Mesodermal cell (in vitro differentiated cells): ENCODE data around the gene GNG7.
"Not testable (repeated sequence)": the region's sequence is repeated elsewhere in the genome, so short reads cannot be mapped to it uniquely, and the experiment has no call there.

Experiments
- H3K27ac ChIP-seq: 2 replicates; pipeline ENCODE4 v1.7.0; 2013; ENCODE audit warnings: mild to moderate bottlenecking, low read depth, low read length, moderate library complexity; ENCODE audit not compliant: severe bottlenecking
- H3K36me3 ChIP-seq: 2 replicates; pipeline ENCODE4 v1.7.1; 2013; ENCODE audit warnings: mild to moderate bottlenecking, low read length, moderate library complexity; ENCODE audit not compliant: control insufficient read depth, insufficient read depth
- H3K4me1 ChIP-seq: one replicate; pipeline ENCODE4 v1.7.1; 2013; ENCODE audit warnings: mild to moderate bottlenecking, low read length; ENCODE audit not compliant: insufficient read depth, control insufficient read depth, poor library complexity, severe bottlenecking
- H3K4me3 ChIP-seq: 2 replicates; pipeline ENCODE4 v1.7.0; 2013; ENCODE audit warnings: low read length, control low read depth, mild to moderate bottlenecking; ENCODE audit not compliant: insufficient read depth, poor library complexity, severe bottlenecking; ENCODE audit errors: extremely low read depth
- H3K9me3 ChIP-seq: 2 replicates; pipeline ENCODE4 v1.7.1; 2013; ENCODE audit warnings: mild to moderate bottlenecking, low read length, moderate library complexity; ENCODE audit not compliant: control insufficient read depth
- WGBS, 2 experiments: methylation state at CpG; one replicate each; pipeline ENCODE4 v1.1.5; 2013; ENCODE audit warnings: missing lambda C conversion rate in 2 of 2; ENCODE audit not compliant: insufficient coverage in 2 of 2; 5-methylcytosine and 5-hydroxymethylcytosine counted together

Gene GNG7

DNA sequence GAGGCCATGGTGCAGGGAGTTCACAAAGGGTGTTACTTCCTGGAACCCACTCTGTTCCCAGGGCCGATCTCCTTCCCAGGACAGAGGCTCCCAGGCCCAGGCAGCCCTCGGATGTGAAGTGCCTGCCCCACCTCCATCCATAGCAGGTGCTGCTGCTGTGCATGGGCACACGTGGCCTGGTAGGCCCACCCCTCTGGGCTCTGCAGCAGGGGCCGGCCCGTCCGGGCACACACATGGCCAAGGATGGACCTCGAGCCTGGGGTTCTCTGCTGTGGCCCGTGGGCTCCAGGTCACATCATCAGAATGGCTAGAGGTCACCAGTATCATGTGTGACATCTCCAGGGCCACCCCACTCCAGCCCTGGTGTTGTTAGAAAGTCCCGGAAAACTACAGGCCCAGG, 154.8 kb downstream of the GNG7 start:
- H3K36me3 ChIP-seq = no peaks in the 10 kb centered on the region
- no peak overlapping the region for H3K27ac ChIP-seq
- WGBS, 2 experiments = 90 to 97% methylated on average over 4 to 8 of the region's 9 CpGs
- H3K9me3 ChIP-seq = peaks cover 2% of the 10 kb centered on the region
- peaks cover 43% of the 10 kb centered on the region for H3K4me1 ChIP-seq
- no peak overlapping the region for H3K4me3 ChIP-seq

DNA sequence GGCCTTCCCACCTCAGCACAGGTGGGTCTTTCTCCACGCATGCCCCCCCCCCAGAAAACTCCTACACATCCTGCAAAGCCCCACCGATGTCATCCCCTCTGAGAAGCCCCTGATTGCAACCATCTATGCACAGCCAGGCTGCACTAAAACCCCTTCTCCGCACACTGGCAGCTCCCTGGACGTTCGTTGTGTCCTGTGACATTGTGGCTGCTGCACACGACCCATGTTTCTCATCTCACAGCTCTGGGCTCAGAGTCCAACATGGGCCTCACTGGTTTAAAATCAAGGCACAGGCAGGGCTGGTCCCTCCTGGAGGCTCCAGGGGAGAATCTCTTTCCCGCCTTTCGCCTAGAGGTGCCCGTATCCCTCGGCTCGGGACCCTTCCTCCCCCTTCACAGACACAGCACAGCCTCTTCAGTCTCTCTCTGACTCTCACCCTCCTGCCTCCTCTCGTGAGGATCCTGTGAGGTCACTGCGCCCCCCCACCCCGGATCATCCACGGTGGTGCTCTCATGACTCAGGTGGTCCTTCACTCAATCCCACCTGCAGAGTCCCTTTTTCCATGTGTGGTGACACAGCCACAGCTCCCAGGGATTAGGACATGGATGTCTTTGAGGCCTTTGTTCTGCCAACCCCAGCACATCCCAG, 155.3 kb downstream of the GNG7 start:
- Histone ChIP-seq H3K4me3 (no peak overlapping the region), H3K27ac (peak overlapping the region; percentile 95)
- 88 to 93% methylated on average over 12 of the region's 15 CpGs for WGBS, 2 experiments

DNA sequence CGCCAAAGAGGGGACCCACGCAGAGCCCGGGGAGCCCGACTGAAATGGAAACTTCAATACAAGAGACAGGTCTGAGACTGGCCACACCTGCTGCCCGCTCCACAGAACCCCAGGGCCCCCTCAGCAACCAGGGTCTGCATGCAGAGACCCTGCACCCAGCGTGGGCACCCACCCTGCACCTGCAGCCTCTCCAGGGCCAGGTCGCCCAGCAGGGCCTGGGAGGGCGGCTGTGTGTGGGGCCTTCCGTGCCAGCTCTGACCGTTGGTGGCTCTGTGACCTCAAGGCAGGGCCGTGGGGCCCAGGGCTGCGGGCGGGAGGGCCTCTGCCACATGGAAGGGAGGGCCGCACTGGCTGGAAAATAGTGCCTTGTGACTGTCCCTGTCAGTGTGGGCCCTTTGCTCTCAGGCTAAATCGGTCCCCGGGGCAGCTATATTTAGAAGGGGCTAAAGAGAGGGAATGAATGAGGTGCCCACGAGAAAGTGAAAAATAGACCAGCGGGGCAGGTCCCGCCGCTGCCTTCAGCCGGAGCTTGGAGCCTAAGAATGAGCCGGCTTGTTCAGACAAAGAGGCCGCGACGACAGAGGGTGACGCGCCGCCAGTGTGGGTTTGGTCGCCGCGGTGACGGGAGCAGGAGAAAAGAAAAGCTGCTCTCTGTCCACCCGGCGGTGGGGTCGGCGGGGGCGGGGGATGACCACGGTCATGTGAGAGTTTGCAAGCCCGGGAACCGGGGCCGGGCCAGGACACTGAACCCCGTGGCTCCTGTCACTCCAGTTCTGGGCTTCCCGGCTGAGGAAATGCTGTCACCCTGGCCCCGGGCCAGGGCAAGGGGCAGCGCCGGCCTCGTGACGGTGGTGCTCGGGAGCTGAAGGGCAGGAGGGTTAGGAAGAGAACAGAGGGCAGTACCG, 156.1 kb downstream of the GNG7 start:
- Histone ChIP-seq H3K36me3 (no peaks in the 10 kb centered on the region), H3K4me3 (no peak overlapping the region), H3K27ac (peak overlapping the region; percentile 95), H3K4me1 (peaks cover 54% of the 10 kb centered on the region), H3K9me3 (peaks cover 2% of the 10 kb centered on the region)
- WGBS, 2 experiments = 51 to 66% methylated on average over 39 to 48 of the region's 50 CpGs

More for the DNA sequence above, 155.3 kb downstream of the GNG7 start:
- peaks cover 2% of the 10 kb centered on the region for H3K9me3 ChIP-seq
- no peaks in the 10 kb centered on the region for H3K36me3 ChIP-seq
- peaks cover 48% of the 10 kb centered on the region for H3K4me1 ChIP-seq

DNA sequence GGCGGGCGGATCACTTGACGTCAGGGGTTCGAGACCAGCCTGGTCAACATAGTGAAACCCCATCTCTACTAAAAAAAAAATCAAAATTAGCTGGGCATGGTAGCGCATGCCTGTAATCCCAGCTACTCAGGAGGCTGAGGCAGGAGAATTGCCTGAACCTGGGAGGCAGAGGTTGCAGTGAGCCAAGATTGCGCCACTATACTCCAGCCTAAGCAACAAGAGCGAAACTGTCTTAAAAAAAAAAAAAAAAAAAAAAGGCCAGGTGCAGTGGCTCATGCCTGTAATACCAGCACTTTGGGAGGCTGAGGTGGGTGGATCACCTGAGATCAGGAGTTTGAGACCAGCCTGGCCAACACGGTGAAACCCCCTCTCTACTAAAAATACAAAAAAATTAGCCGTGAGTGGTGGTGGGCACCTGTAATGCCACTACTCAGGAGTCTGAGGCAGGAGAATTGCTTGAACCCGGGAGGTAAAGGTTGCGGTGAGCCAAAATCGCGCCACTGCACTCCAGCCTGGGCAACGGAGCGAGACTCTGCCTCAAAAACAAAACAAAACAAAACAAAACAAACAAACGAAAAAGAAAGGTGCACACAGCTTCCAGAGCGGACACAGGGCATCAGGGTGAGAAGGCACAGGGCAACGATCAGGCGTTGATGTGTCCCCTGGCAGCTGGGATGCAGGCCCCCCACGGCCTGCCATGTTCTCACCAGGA, 156.9 kb downstream of the GNG7 start:
- peak overlapping the region; percentile 99 for H3K27ac ChIP-seq
- not testable (repeated sequence) for H3K4me3 ChIP-seq, H3K36me3 ChIP-seq, H3K9me3 ChIP-seq
- H3K4me1 ChIP-seq = peaks cover 60% of the 10 kb centered on the region
- 94 to 96% methylated on average over 16 to 17 of the region's 20 CpGs for WGBS, 2 experiments

DNA sequence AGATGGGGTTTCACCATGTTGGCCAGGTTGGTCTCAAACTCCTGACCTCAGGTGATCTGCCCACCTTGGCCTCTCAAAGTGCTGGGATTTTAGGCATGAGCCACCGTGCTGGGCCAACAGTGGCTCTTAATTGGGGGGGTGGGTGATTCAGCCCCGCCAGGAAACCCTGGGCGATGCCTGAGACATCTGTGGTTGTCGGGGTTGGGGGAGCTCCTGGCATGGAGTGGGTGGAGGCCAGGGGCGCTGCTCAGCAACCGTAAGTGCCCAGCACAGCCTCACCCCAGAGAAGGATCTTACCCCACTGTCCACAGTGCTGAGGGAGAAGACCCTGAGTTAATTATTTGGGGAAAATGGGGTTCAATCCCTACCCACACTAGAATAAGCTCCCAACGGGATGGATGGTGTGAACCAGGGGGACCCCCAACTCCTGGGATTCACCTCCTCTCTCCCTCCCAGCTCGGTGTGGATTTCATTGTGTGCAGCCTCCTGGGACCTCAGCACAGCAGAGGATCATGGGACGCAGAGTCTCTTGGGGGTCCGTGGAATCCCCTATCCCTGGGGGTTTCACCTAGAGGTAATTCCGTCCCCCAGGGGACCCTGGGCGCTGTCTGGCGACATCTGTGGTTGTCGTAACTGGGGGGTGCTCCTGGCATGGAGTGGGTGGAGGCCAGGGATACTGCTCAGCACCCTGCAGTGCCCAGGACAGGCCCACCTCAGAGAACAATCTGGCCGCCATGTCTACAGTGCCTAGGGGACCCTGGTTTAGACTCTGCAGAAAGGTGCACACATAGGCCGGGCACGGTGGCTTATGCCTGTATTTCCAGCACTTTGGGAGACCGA, 157.7 kb downstream of the GNG7 start:
- Histone ChIP-seq H3K36me3 (no peaks in the 10 kb centered on the region), H3K4me3 (no peak overlapping the region), H3K9me3 (peaks cover 2% of the 10 kb centered on the region), H3K27ac (peak overlapping the region; percentile 99), H3K4me1 (peaks cover 68% of the 10 kb centered on the region)
- WGBS, 2 experiments = 96 to 97% methylated on average over 11 to 13 of the region's 18 CpGs

DNA sequence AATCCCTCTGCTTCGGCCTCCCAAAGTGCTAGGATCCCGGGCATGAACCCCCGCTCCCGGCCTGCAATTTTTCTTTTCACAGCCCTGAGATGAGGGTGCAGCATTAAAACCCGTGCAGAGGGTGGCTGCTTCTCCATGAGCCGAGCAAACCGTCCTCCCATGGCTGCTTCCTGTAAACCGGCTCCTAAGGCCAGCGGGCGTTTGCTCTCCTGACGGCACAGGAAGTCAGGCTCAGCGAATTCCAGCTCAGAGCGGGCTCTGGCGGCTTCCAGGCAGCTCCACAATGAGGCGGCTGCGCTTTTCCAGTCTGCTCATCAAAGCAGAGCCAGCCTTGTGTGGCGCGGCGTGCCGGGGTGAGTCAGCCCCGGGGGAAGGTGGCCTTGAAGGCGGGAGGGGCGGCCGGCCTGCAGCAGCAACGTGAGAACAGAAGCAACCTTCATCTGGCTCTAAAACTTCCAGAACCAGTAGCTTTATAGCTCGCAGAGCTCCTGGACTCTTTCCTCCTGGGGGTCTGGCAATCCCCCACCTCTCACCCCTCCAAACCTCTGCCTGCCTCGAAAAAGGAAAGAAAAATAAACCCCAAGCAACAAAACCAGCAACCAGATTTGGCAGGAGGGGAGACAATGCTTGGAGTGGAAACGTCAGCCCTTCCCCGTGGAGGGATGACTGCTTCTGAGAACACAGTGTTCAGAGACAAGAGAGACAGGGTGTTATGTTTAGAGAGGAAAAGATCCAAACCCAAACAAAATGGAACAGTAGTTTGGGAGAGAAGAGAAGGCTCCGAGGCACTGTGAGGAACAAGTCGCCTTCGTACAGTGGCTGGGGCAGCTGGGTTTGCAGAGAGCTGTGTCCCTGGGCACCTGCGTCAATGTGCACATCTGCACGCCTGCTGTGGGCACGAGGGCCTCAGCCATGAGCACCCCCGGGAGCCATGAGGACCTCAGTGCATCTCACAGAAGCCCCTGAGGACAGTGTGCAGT, 158.7 kb downstream of the GNG7 start:
- Histone ChIP-seq H3K4me1 (peaks cover 71% of the 10 kb centered on the region), H3K27ac (peak overlapping the region; percentile 99), H3K4me3 (no peak overlapping the region), H3K9me3 (no peaks in the 10 kb centered on the region), H3K36me3 (no peaks in the 10 kb centered on the region)
- 20 to 21% methylated on average over 34 to 35 of the region's 36 CpGs for WGBS, 2 experiments

DNA sequence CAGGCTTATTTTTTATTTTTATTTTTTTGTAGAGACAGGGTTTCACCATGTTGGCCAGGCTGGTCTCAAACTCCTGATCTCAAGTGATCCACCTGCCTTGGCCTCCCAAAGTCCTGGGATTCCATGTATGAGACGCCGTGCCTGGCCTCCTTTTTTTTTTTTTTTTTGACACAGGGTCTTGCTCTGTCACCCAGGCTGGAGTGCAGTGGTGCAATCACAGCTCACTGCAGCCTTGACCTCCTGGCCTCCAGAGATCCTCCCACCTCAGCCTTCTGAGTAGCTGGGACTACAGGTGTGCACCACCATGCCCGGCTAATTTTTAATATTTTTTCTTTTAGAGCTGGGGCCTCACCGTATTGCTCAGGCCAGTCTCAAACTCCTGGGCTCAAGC, 159.4 kb downstream of the GNG7 start:
- Histone ChIP-seq H3K4me1 (peaks cover 71% of the 10 kb centered on the region), H3K27ac (peak overlapping the region; percentile 99)
- whole genome bisulfite sequencing, 2 experiments = 42 to 43% methylated on average over 4 of the region's 4 CpGs
- not testable (repeated sequence) for H3K4me3 ChIP-seq, H3K9me3 ChIP-seq, H3K36me3 ChIP-seq

DNA sequence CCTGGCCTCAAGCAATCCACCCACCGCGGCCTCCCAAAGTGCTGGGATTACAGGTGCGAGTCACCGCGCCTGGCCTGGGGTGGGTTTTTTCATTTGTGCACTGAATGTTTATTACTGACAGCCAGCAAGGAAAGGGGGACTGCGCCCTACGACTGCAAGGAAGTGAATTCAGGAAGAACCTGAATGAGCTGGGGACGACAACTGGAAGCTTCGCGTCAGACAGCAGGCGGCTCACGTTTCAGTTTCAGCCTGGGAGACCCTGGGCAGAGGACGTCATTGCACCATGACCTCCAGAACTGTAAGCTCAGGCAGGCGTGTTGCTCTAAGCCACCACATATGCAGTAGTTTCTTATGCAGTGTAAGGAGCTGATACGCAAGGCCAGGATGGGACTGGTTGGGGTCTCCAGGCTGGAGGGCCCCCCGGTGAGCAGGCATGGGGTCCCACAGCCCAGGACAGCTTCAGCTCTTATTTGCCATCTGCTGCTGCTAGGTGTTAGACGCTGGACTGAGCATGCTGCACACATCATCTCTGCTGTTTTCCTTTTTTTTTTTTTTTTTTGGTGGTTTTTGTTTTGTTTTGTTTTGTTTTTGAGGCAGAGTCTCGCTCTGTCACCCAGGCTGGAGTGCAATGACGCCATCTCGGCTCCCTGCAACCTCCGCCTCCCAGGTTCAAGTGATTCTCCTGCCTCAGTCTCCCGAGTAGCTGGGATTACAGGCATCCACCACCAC, 160.0 kb downstream of the GNG7 start:
- WGBS, 2 experiments = 78 to 79% methylated on average over 13 to 19 of the region's 22 CpGs
- Histone ChIP-seq H3K27ac (peak overlapping the region; percentile 99), H3K4me3 (no peak overlapping the region)

More for the DNA sequence above, 160.0 kb downstream of the GNG7 start:
- Histone ChIP-seq H3K4me1 (peaks cover 70% of the 10 kb centered on the region), H3K9me3 (no peaks in the 10 kb centered on the region), H3K36me3 (no peaks in the 10 kb centered on the region)
